GM12878 (cell line): Measurements from ENCODE around the gene ZNF813.
A peak's percentile ranks its signal among the peaks of the same experiment; 100 is the strongest.

Experiments
- RAD51 ChIP-seq: fragments of 450-650 bp; IDR thresholded peaks from 2 replicates; pipeline ENCODE4 v1.6.1; 2016; ENCODE audit warnings: moderate library complexity, mild to moderate bottlenecking, inconsistent platforms
- TF ChIP-seq, protein P1 (sequence below): fragments of 450-650 bp; IDR thresholded peaks from 2 replicates; pipeline ENCODE4 v1.6.1; 2016; ENCODE audit warnings: mild to moderate bottlenecking

DNA sequence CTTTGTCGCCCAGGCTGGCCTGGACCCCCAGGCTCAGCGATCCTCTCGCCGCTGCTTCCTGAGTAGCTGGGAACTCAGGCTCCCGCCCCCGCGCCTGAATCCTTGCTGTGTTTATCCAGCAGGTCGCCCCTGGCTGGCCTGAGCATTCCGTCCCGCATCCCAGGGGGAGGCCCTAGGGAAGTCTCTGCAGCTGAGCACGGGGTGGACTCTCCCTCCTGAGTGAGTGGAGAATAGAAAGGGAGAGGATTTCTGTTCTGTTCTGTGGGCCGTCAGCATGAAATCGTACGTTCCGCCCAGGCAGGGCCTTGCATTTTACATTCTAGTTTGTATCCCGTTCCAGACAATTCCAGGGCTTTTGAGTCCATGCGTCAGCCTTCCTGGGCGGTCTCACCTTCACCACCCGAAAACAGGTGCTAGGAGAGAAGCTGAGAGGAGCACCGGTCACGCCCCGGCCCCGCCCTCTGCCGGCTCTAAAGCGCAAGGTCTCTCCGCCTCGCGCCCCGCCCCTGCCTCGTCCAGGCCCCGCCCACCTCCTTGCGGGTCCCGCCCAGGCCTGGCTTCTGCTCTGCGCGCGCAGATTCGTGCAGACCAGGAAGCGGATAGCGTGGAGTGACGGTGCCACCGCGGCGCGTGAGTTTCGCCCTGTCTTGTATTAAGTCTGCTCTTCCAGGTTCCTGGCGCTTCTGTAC is 36.0 kb upstream of the ZNF813 start, which contains the start of gene ZNF761:
- TF ChIP-seq, protein P1, sequence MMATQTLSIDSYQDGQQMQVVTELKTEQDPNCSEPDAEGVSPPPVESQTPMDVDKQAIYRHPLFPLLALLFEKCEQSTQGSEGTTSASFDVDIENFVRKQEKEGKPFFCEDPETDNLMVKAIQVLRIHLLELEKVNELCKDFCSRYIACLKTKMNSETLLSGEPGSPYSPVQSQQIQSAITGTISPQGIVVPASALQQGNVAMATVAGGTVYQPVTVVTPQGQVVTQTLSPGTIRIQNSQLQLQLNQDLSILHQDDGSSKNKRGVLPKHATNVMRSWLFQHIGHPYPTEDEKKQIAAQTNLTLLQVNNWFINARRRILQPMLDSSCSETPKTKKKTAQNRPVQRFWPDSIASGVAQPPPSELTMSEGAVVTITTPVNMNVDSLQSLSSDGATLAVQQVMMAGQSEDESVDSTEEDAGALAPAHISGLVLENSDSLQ = peak; percentile 72
- no peak for TF ChIP-seq RAD51
